ENCODE measurements around the gene GSTM2. TPM values are rescaled to one million over a fixed set of nuclear protein-coding genes. Genes with fewer than 3 reads are reported as not detected.

The GSTM2 gene
- total RNA-seq, 1 experiment from 2014 or later, result 0.84 TPM

GRCh38 chr1:109652402-109652801, 15.5 kb upstream of the GSTM2 start:
- peaks cover 12% of the 10 kb centered on the region for H3K4me1 Mint-ChIP-seq (ENCODE audit: low read depth, unreplicated experiment)
- no peak overlapping the region for H3K27ac Mint-ChIP-seq (ENCODE audit: unreplicated experiment)
- no peak overlapping the region for H3K4me3 Mint-ChIP-seq (ENCODE audit: unreplicated experiment)
- DNase-seq, result no peak
- POLR2A ChIA-PET, result no interaction called here
- no peaks in the 10 kb centered on the region for H3K9me3 Mint-ChIP-seq (ENCODE audit: unreplicated experiment)
- CTCF ChIA-PET, result interaction anchor here (0.7 kb wide), 1 partner anchor 12 kb away, joined by 6 read pairs; no protein-coding TSS in a partner anchor
- no peaks in the 10 kb centered on the region for H3K9me3 ChIP-seq
- no peaks in the 10 kb centered on the region for H3K36me3 ChIP-seq (ENCODE audit: control insufficient read depth, insufficient read depth, low read length)
- TF ChIP-seq, protein P1, sequence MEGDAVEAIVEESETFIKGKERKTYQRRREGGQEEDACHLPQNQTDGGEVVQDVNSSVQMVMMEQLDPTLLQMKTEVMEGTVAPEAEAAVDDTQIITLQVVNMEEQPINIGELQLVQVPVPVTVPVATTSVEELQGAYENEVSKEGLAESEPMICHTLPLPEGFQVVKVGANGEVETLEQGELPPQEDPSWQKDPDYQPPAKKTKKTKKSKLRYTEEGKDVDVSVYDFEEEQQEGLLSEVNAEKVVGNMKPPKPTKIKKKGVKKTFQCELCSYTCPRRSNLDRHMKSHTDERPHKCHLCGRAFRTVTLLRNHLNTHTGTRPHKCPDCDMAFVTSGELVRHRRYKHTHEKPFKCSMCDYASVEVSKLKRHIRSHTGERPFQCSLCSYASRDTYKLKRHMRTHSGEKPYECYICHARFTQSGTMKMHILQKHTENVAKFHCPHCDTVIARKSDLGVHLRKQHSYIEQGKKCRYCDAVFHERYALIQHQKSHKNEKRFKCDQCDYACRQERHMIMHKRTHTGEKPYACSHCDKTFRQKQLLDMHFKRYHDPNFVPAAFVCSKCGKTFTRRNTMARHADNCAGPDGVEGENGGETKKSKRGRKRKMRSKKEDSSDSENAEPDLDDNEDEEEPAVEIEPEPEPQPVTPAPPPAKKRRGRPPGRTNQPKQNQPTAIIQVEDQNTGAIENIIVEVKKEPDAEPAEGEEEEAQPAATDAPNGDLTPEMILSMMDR (IDR thresholded peaks at IDR 0.05; ENCODE audit: insufficient read depth in 1 of 2, low read depth in 1 of 2, low read length in 1 of 2, severe bottlenecking in 1 of 2, unreplicated experiment in 1 of 2), result no peak
- H3K36me3 Mint-ChIP-seq (ENCODE audit: insufficient read depth, unreplicated experiment), result no peaks in the 10 kb centered on the region
- intact Hi-C loops (cut with micrococcal nuclease; ENCODE audit: unreplicated experiment), result no loop called here
- H3K27me3 ChIP-seq (replicated peaks; ENCODE audit: control insufficient read depth, insufficient read depth, low read length), result no peaks in the 10 kb centered on the region
- H3K4me3 ChIP-seq (ENCODE audit: low read depth, low read length), result no peak overlapping the region
- no peaks in the 10 kb centered on the region for H3K4me1 ChIP-seq
- BruUV-seq (replicated peaks), result no TSS peak
- no peaks in the 10 kb centered on the region for H3K27me3 Mint-ChIP-seq (ENCODE audit: insufficient read depth, unreplicated experiment)

DNA sequence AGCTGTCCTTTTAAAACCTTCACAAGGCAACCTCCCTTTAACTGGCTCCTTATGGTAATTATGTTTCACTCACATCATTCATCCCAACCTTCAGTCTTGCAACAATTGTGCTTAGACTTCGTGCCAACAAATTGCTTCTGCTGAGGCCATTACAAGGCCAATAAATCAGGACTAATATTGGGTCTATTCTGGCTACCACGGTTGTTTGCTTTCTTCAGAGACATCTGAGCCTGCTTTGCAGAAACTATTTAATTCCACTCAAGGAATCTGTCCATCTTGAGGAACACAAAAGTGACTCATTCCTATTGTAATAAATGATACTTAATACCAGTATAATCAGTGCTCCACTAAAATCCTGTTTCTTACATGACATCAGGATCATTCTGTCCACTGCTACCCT, 14.6 kb upstream of the GSTM2 start:
- no peaks in the 10 kb centered on the region for H3K4me1 ChIP-seq

DNA sequence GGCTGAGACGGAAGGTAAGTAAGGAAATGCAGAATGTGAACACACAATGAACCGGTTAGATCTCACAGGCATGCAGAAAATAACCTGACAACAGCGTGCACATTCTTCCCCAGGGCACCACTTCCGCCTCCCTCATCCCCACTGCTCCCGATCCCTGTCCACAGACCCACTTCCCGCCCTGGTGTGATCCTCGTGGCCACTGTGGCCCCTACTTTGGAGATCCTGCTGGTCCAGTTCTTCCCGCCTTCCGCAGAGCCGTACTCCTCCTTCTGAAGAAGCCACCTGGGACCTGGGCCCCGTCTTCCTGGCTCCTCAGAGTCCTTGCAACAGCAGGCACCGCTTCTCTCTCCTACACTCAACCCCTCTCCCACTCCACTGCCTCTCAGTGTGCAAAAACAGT, 13.3 kb upstream of the GSTM2 start:
- no peak overlapping the region for H3K27ac Mint-ChIP-seq (ENCODE audit: unreplicated experiment)
- no peak for DNase-seq
- Histone ChIP-seq H3K27me3 (replicated peaks; ENCODE audit: control insufficient read depth, insufficient read depth, low read length) (no peaks in the 10 kb centered on the region), H3K4me3 (ENCODE audit: low read depth, low read length) (no peak overlapping the region), H3K4me1 (no peaks in the 10 kb centered on the region), H3K36me3 (ENCODE audit: control insufficient read depth, insufficient read depth, low read length) (no peaks in the 10 kb centered on the region), H3K9me3 (no peaks in the 10 kb centered on the region)
- H3K4me3 Mint-ChIP-seq (ENCODE audit: unreplicated experiment), result peak overlapping the region; percentile 80
- CTCF ChIA-PET, result no interaction called here
- POLR2A ChIA-PET, result no interaction called here
- no peaks in the 10 kb centered on the region for H3K27me3 Mint-ChIP-seq (ENCODE audit: insufficient read depth, unreplicated experiment)
- no TSS peak for BruUV-seq (replicated peaks)
- TF ChIP-seq, protein P1 (IDR thresholded peaks at IDR 0.05; ENCODE audit: insufficient read depth in 1 of 2, low read depth in 1 of 2, low read length in 1 of 2, severe bottlenecking in 1 of 2, unreplicated experiment in 1 of 2), result no peak
- no peaks in the 10 kb centered on the region for H3K9me3 Mint-ChIP-seq (ENCODE audit: unreplicated experiment)
- H3K4me1 Mint-ChIP-seq (ENCODE audit: low read depth, unreplicated experiment), result peaks cover 18% of the 10 kb centered on the region
- intact Hi-C loops (cut with micrococcal nuclease; ENCODE audit: unreplicated experiment), result no loop called here
- H3K36me3 Mint-ChIP-seq (ENCODE audit: insufficient read depth, unreplicated experiment), result no peaks in the 10 kb centered on the region

More for the DNA sequence above, 14.6 kb upstream of the GSTM2 start:
- Histone ChIP-seq H3K36me3 (ENCODE audit: control insufficient read depth, insufficient read depth, low read length) (no peaks in the 10 kb centered on the region), H3K4me3 (ENCODE audit: low read depth, low read length) (no peak overlapping the region), H3K27me3 (replicated peaks; ENCODE audit: control insufficient read depth, insufficient read depth, low read length) (no peaks in the 10 kb centered on the region), H3K9me3 (no peaks in the 10 kb centered on the region)
- BruUV-seq (replicated peaks), result no TSS peak
- DNase-seq, result no peak
- Mint-ChIP-seq H3K4me3 (ENCODE audit: unreplicated experiment) (no peak overlapping the region), H3K36me3 (ENCODE audit: insufficient read depth, unreplicated experiment) (no peaks in the 10 kb centered on the region), H3K27me3 (ENCODE audit: insufficient read depth, unreplicated experiment) (no peaks in the 10 kb centered on the region), H3K27ac (ENCODE audit: unreplicated experiment) (no peak overlapping the region), H3K9me3 (ENCODE audit: unreplicated experiment) (no peaks in the 10 kb centered on the region), H3K4me1 (ENCODE audit: low read depth, unreplicated experiment) (peaks cover 12% of the 10 kb centered on the region)
- TF ChIP-seq, protein P1 (IDR thresholded peaks at IDR 0.05; ENCODE audit: insufficient read depth in 1 of 2, low read depth in 1 of 2, low read length in 1 of 2, severe bottlenecking in 1 of 2, unreplicated experiment in 1 of 2), result no peak
- ChIA-PET CTCF (interaction anchor here (0.7 kb wide), 1 partner anchor 95 kb away, joined by 3 read pairs; no protein-coding TSS in a partner anchor), POLR2A (no interaction called here)
- intact Hi-C loops (cut with micrococcal nuclease; ENCODE audit: unreplicated experiment), result no loop called here
